HG03196 (cell line): Measurements from ENCODE around the gene IL26.
"Not testable (repeated sequence)": the region's sequence is repeated elsewhere in the genome, so short reads cannot be mapped to it uniquely, and the experiment has no call there.

Experiments used
- ATAC-seq: cut with Tn5 transposase; IDR thresholded peaks from one replicate; pipeline ENCODE4 v1.9.1; 2021; ENCODE audit not compliant: unreplicated experiment

Gene IL26

DNA sequence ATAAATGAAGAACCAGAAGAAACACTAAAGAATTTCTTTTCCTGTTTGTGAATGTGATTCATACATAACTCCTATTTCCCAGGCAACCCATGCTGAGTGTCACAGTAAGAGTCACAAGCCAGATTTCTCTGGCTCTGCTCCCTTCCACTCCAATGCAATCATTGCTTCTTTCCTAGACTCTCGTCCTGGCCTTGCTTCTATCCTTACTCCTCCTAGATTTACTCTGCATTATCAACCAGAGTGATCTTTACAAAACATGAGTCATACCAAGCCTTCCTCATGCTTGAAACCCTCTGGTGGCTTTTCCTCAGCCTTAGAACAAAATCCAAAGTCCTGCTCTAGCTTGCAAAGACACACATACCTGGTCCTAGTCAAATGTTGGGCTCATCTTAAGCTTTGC lies 14.5 kb upstream of the IL26 start:
- no peak for ATAC-seq

DNA sequence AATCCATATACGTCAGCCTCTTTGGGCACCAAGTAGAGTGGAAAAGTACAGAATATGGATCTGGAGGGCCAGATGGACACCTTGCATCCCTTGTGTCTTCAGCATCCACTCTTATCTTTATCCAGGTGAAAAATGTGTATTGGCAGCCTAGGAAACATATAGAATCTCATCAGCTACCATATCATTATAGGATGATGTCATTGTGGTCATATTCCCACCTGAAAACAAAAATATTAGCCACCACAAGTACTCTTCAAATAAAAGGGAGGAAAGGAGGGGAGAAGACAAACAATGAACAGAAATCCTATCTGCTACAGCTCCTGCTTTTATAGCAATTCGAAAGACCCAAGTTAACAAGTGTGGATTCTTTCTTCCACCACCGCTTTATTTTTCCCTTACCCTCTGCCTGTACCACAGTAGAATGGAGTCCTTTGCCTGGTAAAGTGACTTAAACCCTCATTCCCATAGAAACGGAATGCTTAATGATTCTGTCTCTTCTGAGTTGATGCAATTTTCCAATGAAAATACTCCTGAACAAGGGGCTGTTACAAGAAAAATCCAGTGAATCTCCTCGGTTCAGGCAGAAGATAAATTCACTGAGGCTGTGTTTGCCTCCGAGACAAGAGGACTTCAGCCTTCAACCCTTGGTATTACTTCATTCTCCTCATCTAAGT lies 13.8 kb upstream of the IL26 start:
- no peak for ATAC-seq

DNA sequence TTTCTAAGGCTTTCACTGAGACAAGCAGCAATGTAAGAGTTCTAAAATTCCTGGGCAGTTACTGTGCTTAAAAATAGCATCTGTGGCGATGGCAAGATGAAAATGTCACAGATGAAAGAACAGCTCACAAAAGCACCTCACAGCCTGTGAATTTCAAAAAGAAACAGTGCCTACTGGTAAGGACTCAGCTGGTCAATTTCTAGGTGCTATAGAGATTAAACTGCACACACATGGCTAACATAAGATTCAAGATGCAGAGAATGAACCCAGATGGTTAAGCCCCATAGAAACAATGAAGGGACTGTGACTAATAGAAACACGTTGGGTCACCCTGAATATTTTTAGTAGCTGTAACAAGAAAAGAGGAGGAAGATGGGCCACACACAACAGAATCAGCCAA lies 12.0 kb upstream of the IL26 start:
- no peak for ATAC-seq

DNA sequence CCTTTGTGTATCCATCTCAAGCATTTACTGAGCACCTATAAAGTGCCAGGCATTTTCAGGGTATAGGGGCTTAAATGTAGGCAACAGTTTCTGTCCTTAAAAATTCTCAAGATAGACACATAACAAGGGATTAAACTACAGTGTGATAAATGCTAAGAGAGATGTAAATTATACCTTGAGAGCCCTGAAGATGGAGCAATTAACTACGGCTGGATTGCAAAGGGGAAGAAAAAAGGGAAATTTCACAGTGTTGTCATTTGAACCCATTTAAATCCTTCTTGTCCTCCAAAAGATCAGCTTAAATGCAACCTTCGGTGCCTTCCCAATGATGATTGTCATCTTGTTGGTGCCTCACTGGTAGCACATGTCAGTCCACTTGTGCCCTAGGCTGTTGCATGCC lies 11.5 kb upstream of the IL26 start:
- no peak for ATAC-seq

DNA sequence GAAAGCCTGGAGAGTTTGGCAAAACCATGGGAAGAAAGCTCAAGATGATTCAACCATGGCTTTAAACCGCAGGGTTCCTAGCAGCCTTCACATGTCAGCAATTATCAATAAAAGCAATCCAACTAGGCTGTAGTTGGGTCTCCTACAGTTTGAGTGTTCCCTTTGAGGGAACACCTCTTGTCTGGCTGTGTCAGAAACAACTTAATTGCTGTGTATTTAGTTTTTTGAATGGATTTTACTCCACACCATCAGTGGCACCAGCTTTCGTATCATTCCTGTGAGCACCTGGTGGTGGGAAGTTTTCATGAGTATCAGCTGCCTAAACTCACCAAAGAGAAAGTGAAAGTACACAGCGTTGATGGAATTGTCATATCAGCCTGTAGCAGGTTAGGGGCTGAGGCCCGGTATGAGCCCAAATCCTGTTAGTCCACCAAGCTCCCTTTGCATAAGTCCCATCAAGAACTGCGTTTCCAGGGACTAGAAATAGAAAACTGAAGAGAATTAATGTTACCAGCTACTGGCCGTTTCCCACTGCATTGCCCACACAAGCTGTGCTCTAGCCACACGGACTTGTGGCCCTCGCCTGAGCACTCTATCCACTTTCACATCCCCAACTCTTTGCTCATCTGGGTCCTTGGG lies 10.9 kb upstream of the IL26 start:
- peak; percentile 45 for ATAC-seq

DNA sequence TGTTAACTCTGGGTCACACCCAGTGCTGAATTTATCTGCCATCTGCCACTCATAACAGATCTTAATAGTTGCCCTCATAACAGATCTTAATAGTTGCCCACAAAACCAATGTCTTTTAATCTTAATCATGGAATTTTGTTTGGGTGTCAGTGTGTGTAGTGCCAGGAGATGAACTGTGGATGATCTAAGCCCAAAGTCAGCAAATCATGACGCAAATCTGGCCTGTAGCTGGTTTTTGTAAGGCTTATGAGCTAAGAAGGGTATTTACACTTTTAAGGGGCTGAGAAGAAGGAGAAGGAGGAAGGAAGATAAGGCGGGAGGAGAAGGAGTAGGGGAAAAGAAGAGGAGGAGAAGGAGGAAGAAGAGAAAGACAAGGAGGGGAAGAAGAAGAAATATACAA lies 10.0 kb upstream of the IL26 start:
- no peak for ATAC-seq

DNA sequence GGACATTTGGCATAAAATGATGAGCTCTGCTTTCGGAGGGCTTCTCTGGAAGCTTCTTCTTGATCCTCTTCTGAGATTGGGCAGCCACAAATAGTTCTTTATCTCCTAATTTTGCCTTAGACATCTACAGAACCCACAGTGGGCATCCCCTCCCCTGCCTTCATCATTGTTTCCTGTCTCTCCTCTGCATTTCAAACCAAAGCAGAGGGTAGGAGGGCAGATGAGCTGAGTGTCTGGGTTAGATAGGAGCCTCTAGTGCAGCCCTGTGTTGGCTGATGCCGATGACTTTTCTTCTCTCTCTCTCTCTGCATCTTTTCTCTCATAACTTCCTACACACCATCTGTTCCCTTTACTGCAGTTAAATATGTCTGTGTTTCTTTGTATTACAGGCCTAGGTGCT lies 8.5 kb upstream of the IL26 start:
- no peak for ATAC-seq

DNA sequence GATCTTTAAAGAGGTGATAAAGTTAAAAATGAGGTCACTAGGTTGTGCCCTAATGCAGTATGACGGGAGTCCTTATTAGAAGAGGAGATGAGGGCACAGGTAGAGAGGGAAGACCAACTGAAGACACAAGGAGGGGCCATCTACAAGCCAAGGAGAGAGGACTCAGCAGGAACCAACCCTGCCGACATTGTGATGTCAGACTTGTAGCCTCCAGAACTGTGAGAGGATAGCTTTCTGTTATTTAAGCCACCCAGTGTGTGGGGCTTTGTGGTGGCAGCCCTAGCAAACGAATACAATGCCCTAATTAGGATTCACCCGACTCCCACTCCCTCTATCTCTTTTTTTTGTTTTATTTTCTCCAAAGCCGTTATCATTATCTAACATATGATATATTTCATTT lies 7.9 kb upstream of the IL26 start:
- ATAC-seq: no peak

DNA sequence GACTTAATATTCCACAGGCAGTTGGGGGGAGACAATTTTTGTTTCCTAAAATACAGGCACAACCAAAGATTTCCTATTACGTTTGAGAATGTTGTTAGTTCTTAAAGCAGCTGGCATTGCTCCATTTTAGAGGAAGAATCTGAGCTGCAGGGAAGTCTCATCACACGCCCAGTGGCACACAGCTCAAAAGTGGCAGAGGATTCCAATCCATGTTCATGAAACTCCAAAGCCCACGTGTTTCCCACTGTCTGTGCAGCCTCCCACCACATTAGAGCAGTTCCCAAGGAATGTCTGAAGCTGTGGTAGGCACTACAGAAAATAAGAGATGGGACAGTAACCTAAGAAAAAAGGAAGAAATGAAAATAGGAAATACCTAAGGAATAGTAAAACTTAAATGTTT lies 6.1 kb upstream of the IL26 start:
- ATAC-seq: no peak

DNA sequence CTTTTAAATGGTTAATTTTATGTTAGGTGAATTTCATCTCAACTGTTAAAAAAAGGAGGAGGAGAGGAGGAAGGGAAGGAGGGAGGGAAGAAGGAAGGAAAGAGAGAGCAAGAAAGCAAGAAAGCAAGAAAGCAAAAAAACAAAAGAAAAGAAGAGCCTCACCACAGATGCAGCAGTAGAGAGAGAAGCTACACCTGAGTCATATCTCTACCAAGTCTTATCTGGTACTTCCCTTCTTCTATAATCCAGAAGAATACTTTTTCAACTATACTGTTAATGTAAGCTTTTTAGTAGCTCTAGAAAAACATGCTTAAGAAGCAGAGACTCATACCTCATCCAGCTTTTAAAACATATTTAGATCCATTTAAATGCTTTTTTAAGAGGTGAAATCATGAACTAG lies 5.6 kb upstream of the IL26 start:
- no peak for ATAC-seq

DNA sequence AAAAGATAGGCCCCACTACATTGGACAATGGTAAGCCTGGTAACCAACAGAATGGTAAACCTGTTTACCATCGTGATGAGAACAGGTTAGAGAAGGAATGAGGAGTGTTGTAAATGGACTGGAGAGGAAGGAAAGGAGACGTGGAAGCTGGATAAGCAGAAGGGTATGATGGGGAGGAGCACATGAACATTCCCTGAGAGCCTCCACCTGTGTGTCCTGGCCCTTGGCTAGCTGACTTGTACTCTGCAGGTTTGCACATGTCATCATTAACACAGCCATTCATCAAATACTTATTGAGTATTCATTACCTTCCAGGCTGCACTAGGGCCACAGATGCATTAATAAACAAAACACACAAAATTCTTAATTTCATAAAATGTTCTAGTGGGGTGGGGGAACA lies 4.3 kb upstream of the IL26 start:
- no peak for ATAC-seq

DNA sequence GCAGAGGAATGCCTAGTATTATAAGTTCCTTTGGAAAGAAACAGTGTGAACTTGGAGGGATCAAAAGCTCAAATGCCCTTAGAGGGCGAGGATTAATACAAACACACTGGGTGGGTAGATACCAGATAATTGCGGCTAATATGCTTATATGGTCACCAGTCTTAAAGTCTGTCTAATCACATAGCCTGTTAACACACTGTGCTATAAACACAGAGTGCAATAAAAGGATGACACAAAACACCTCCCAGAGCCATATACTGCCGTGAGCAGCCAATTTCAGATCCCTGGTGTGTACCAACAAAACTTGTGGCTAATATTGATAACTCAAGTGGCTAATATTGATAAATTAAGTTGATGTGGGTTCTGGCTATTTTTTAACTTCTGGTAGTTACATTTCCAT lies 1.7 kb upstream of the IL26 start:
- ATAC-seq: no peak

DNA sequence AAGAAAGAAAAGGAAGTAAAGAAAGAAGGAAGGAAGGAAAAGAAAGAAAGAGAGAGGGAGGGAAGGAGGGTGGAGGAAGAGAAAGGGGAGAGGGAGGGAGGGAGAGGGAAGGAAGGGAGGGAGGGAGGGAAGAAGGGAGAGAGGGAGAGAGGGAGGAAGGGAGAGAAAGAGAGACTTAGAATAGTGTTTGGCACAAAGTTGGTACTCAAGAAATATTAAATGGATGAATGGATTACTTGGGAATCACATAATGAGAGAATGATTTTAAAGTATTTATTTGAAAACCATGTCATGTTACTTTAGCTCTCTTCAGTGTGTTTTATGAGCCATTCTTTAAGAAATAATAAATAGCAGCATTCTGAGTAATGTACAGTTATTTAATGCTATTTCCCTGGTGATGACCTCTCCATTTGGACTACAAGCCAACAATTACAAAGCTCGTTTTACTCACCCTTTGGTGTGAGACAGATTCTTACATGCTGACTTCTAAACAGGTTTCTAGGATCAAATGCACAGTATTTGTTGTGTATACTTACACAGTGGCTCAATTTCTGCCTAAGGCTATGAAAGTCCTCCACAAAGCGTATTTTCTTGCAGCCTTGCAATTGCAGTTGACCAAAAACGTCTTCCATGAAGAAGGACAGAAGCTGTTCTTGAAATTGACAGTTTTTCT lies 861 bp downstream of the IL26 start:
- no peak for ATAC-seq

DNA sequence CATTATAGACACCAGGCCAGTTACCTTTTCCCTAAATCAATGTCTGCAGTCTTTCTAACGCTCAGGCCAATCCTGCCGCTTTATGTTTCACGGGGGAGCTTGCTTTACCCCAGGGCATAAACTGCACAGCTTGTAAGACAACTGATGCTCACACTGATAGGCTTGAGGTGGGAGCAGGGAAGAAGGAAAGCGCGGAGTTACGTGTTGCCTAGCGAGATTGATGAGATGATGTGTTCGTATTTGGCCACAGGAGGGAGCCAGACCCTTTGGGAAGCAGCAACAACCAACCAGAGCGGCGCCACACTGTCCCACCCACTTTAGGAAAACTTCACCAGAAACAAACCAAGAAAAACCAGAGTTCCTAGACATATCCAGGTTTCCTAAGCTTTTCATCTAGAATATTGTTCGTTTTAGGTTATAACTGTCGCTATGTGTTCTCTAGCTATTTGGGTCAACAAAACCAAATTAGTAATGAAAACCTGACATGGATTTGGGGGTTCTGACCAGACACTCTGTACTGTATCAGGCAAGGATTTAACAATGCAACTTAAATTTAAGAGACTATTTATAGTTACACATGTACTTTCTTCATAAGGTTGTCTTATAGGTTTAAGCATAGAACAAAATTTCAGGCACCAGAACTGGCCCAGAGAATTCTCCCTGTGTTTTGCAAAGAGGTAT lies 2.4 kb downstream of the IL26 start:
- ATAC-seq: peak; percentile 96

DNA sequence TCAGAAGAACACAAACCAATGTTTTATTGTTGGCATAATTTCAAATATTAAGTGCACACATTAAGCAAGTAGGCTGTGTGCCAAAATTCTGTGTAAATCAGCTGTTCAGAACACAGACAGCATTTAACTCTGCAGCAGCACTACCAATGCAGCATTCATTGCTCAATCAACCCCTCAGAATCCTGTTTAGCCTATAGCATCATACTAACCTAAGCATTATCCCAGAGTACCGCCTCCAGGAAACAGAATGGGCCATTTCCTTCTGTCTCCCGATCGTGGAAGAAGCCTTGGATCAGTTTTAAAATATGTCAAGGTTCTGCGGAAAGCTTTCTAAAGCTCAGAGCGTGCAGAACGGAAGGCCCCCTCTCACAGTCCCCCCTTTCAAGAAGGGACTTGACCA lies 3.3 kb downstream of the IL26 start:
- ATAC-seq: no peak

DNA sequence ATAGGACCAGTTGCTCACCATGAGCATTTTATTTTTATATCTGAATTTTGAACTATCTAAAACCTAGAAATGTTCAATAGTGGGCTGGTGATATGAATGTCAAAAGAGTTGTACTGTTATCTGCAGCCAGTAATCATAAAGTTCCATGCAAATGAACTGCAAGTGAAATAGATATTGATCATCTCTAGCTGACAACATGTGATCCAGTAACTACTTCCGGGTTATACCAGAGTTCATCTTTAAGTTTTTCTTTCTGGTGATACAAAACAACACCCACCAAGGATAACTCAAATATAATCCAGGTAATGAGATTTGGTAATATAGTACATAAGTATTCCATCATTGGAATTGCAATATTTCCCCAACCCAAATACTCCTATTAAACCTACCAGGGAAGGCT lies 4.1 kb downstream of the IL26 start:
- ATAC-seq: no peak

DNA sequence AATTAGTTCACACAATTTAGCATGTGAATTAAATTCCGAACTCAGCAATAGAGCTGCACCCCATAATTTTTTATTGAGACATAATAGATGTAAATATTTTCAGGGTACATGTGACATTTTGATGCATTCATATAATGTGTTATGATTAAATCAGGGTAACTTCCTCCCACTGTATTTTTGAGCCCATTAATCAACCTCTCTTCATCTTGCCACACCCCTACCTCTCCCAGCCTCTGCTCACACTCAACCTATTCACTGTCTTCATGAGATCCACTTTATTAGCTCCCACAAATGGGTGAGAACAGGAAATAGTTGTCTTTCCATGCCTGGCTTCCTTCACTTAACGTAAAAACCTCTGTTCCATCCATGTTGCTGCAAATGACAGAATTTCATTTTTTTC lies 14.7 kb downstream of the IL26 start:
- no peak for ATAC-seq

DNA sequence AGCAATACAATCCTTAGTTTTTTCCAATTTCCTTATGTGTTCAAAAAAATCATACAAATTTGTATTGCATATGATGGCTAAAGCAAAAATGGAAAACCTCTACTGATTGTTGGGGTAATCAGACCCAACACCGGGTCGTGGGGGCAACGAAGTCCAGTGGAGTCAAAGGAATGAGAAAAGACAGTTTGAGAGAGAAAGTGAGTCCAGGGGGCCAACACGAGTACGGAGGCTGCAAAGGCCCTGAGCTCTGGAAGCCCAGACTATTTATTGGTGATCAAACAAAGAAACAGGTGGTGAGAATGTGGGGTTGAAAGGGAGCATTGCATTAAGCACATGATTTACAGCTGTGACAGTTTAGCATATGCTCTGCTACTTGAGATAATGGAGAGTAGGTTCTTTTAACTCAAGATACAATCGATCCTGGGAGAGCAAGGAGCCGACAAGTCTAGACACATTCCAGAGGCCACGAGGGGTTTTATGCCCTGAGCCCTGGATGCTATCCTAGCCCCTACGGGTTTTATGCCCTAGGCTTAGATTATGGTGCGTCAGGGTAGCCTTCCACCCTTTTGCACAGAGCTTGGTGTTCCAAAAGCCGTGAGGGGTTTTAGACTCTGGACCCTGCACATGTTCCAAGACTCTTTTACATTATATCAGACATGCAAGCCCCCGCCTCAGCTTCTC lies 16.4 kb downstream of the IL26 start:
- ATAC-seq: not testable (repeated sequence)

DNA sequence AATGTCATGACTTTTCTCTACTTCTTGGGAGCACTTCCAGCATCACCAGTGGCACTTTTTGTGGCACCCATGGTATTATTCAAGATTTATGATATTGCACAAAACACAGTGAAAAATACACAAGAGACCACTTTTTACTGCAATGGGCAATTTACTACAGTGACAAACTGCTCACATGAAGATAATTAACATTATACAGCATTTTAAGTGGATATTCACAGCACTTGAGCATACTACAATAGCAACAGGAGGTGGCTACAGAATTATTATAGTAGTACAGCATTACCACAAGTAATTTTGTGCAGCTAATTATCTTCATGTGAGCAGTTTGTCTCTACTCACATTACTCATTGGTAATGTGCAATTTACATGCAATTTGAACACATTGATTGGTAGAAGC lies 18.3 kb downstream of the IL26 start:
- no peak for ATAC-seq

DNA sequence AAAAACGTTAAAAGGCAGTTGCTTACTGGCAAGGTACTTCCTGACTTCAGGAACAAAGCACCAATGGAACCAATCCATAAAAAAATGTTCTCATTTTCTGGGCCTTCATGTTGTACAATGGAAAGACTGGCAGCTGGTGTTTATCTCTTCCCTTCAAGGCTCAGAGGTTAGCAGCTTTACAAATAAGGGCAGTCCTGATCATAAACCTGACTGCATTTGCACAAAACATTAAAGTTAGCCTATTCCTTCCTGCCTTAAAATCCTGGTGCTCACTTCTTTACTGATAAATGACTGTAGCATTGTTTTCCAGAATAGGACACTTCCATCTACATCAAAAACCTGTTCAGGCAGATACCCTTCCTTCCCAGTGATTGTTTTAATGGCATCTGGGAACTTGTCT lies 19.2 kb downstream of the IL26 start:
- no peak for ATAC-seq

DNA sequence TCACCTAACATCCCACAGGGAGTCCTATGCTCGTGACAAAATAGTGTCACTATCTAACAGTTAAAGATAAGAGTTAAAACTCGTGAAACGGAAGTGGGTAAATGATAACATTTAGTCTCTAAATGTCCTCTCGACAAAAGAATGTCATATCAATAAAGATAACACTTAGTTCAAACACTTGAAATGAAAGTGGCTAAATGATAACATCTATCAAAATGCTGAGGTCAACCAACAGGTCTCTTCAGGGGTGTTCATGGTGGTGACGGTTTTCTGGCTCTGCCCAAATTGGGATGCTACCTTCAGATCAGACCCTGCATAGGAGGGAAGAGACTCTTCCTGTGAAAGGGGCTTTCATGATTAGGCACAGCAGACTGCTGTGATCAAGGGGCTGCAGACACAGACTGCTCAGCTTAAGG lies 22.1 kb downstream of the IL26 start:
- ATAC-seq: no peak
